Left lung (tissue), 10 donors: Measurements from ENCODE around the gene AKR1B15. TPM values are rescaled to one million over a fixed set of nuclear protein-coding genes. Genes with fewer than 3 reads are reported as not detected.

ENCODE experiments used
- ATAC-seq: fragments of 200-7000 bp; cut with Tn5 transposase; one replicate; pipeline ENCODE4 v1.9.1; 2020; ENCODE audit warnings: moderate library complexity
- DNase-seq, 4 donors: peaks; one replicate each; pipeline ENCODE4 v3.0.0-alpha.2; 2013 to 2020
- H3K27ac ChIP-seq, 2 donors: fragments of 200-600 bp; sonication (generic) in 1 of 2; one replicate each; pipeline versions ENCODE4 v1.5.0 to v1.8.0; 2020 to 2021
- H3K27me3 ChIP-seq, 2 donors: fragments of 200-600 bp; sonication (generic) in 1 of 2; one replicate each; pipeline versions ENCODE4 v1.5.0 to v1.8.0; 2020 to 2021
- H3K36me3 ChIP-seq, 2 donors: fragments of 200-600 bp; sonication (generic) in 1 of 2; one replicate each; pipeline versions ENCODE4 v1.5.0 to v1.8.0; 2020 to 2021
- H3K4me1 ChIP-seq, 2 donors: fragments of 200-600 bp; one replicate each; pipeline ENCODE4 v1.8.0; 2021
- H3K4me3 ChIP-seq, 2 donors: fragments of 200-600 bp; sonication (generic) in 1 of 2; one replicate each; pipeline versions ENCODE4 v1.5.0 to v1.8.0; 2020 to 2021; ENCODE audit warnings: mild to moderate bottlenecking in 1 of 2
- H3K9me3 ChIP-seq, 2 donors: fragments of 200-600 bp; sonication (generic) in 1 of 2; one replicate each; pipeline versions ENCODE4 v1.5.0 to v1.8.0; 2020 to 2021
- CTCF ChIP-seq, 2 donors: fragments of 200-600 bp; sonication (generic) in 1 of 2; IDR thresholded peaks; one replicate each; pipeline versions ENCODE4 v1.5.0 to v1.8.0; 2021; ENCODE audit warnings: antibody characterized with exemption in 2 of 2
- intact Hi-C, 2 donors: fragments of 100-400 bp; cut with DNase I; formaldehyde crosslinking; loops; one replicate each; pipeline versions ENCODE4 v1.11.2 to v1.14.2; 2022
- polyA plus RNA-seq, 6 donors: library from polyadenylated mRNA; unstranded; fragments of 120-200 nt; gene quantifications; one replicate each; pipeline ENCODE4 v1.2.1, GENCODE V29; 2013; ENCODE audit not compliant: insufficient read length in 6 of 6
- total RNA-seq, 2 donors: library from RNA; stranded (reverse); fragmentation: NEBNext Ultra II Directional; extraction: Animal tissue kit (Norgen Biotek cat#: 25700); gene quantifications; one replicate each; pipeline ENCODE4 v1.2.1, GENCODE V29; 2021
- donor health status: DM: no; HTN: yes; CAD: no.
- donor health status: DM: no; HTN: no; CAD: no.

The AKR1B15 gene
- total and polyA plus RNA-seq, 8 donors, result 0.09 to 0.19 (median 0.14) TPM; not detected in 3

- no peaks in the 10 kb centered on the region for H3K27me3 ChIP-seq
- H3K4me1 ChIP-seq, result no peaks in the 10 kb centered on the region
- DNase-seq (no peak), ATAC-seq (no peak)
- no peak for TF ChIP-seq CTCF (IDR thresholded peaks at IDR 0.05)
- no peak overlapping the region for H3K27ac ChIP-seq
- intact Hi-C loops, result no loop called here
- no peak overlapping the region for H3K4me3 ChIP-seq
- H3K36me3 ChIP-seq, result no peaks in the 10 kb centered on the region
- no peaks in the 10 kb centered on the region for H3K9me3 ChIP-seq
These were observed 67.7 kb downstream of the AKR1B15 start for GRCh38 chr7:134616611-134617010.

- no peak for ATAC-seq
- Histone ChIP-seq H3K9me3 (no peaks in the 10 kb centered on the region), H3K27ac (no peak overlapping the region), H3K27me3 (no peaks in the 10 kb centered on the region), H3K4me1 (no peaks in the 10 kb centered on the region), H3K4me3 (no peak overlapping the region), H3K36me3 (no peaks in the 10 kb centered on the region)
- intact Hi-C loops, result no loop called here
- no peak for DNase-seq
- no peak for TF ChIP-seq CTCF (IDR thresholded peaks at IDR 0.05)
These were observed 70.0 kb downstream of the AKR1B15 start for GRCh38 chr7:134618756-134619530.

- Histone ChIP-seq H3K4me1 (no peaks in the 10 kb centered on the region), H3K27me3 (no peaks in the 10 kb centered on the region), H3K9me3 (no peaks in the 10 kb centered on the region), H3K27ac (no peak overlapping the region), H3K4me3 (no peak overlapping the region), H3K36me3 (no peaks in the 10 kb centered on the region)
- ATAC-seq, result peak; percentile 26
- intact Hi-C loops, result no loop called here
- TF ChIP-seq CTCF (IDR thresholded peaks at IDR 0.05), result no peak
- no peak for DNase-seq
These were observed 70.9 kb downstream of the AKR1B15 start for GRCh38 chr7:134619627-134620331.

- DNase-seq (no peak), ATAC-seq (no peak)
- Histone ChIP-seq H3K27me3 (peaks cover 0 to 13% of the 10 kb centered on the region in 2 donors), H3K36me3 (no peaks in the 10 kb centered on the region), H3K9me3 (no peaks in the 10 kb centered on the region), H3K27ac (no peak overlapping the region), H3K4me3 (no peak overlapping the region), H3K4me1 (no peaks in the 10 kb centered on the region)
- intact Hi-C loops, result no loop called here
- TF ChIP-seq CTCF (IDR thresholded peaks at IDR 0.05), result no peak
These were observed 73.5 kb downstream of the AKR1B15 start for GRCh38 chr7:134622303-134622995.

GRCh38 chr7:134623193-134623592 is 74.3 kb downstream of the AKR1B15 start:
- H3K27me3 ChIP-seq, result peaks cover 0 to 20% of the 10 kb centered on the region in 2 donors
- intact Hi-C loops, result no loop called here
- ATAC-seq (no peak), DNase-seq (no peak)
- no peaks in the 10 kb centered on the region for H3K36me3 ChIP-seq
- H3K9me3 ChIP-seq, result no peaks in the 10 kb centered on the region
- TF ChIP-seq CTCF (IDR thresholded peaks at IDR 0.05), result no peak
- H3K4me3 ChIP-seq, result no peak overlapping the region
- H3K27ac ChIP-seq, result no peak overlapping the region
- no peaks in the 10 kb centered on the region for H3K4me1 ChIP-seq
